Raji (cell line): Measurements from ENCODE around the gene MUSTN1.

Experiments
- POLR2A ChIP-seq: IDR thresholded peaks from 2 replicates; pipeline ENCODE4 v1.6.1; 2011; ENCODE audit warnings: low read depth, low read length, control low read depth; ENCODE audit not compliant: insufficient read depth

The MUSTN1 gene

DNA sequence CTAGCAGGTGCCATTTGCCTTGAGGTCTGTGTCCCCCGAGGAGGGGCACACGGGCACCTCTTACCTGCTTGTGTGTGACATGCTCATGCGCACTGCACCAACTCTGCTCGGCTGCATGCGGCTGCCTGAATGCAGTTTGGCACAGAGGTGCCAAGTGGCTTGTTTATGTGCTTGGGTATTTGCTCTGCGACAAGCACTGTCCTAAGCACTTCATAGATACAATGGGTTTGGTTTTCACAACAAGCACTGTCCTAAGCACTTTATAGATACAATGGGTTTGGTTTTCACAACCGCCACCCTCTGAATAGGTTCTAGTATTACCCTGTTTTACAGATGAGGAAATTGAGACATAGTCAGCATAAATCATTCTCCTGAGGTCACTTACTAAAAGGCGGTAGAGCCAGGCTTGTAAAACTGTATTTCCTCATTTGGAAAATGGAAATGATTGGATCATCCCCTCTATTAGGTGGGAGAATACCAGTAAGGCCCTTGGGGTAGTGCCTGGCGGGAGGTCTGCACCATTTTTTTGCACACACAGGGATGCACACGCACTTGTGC, 4.8 kb downstream of the MUSTN1 start:
- no peak for TF ChIP-seq POLR2A

DNA sequence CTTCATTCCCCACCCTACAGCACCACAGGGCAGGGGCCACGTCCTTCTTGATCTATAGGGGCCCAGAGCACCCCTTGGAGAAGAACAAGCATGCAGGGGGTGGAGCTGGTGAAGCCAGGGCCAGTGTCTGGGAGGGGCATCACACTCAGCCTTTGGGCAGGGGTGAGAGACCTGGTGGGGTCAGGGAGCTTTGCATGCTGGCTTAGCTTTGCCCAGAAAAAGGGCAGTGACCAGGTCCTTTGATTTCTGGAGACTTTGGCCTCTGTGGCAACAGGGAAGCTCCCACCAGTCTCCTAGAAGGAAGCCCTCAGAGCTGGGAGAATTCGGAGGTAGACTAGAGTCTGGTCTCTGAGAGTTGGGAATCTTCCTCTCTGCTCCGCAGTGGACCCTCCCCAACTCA, 5.3 kb downstream of the MUSTN1 start:
- no peak for TF ChIP-seq POLR2A

- TF ChIP-seq POLR2A = no peak
These were observed 6.9 kb downstream of the MUSTN1 start for GRCh38 chr3:52827866-52828376.

- TF ChIP-seq POLR2A = no peak
These were observed 7.4 kb downstream of the MUSTN1 start for GRCh38 chr3:52827441-52827840.

DNA sequence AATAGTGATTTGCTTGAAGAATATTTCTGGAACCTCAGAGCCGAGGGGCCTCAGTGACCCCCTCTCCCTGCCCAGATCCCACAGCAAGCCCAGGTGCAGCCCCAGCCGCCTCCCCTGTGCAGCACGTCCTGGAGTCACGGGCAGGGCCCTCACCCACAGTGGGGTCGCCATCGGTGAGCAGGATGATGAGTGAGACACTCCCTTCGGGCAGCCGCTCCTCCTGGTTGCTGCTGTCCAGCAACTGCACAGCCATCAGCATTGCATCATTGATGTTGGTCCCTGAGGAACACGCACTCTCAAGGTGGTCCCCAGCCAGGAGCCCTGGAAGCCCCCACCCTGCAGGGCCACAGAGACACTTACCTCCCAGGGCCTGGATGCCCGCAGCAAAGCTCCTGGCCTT, 10.8 kb downstream of the MUSTN1 start:
- TF ChIP-seq POLR2A = no peak

- TF ChIP-seq POLR2A = no peak
These were observed 12.5 kb downstream of the MUSTN1 start for GRCh38 chr3:52822363-52822762.

- no peak for TF ChIP-seq POLR2A
These were observed 14.1 kb downstream of the MUSTN1 start for GRCh38 chr3:52820736-52821135.

- TF ChIP-seq POLR2A = no peak
These were observed 14.9 kb downstream of the MUSTN1 start for GRCh38 chr3:52819936-52820335.

- no peak for TF ChIP-seq POLR2A
These were observed 17.0 kb downstream of the MUSTN1 start for GRCh38 chr3:52817860-52818259.

DNA sequence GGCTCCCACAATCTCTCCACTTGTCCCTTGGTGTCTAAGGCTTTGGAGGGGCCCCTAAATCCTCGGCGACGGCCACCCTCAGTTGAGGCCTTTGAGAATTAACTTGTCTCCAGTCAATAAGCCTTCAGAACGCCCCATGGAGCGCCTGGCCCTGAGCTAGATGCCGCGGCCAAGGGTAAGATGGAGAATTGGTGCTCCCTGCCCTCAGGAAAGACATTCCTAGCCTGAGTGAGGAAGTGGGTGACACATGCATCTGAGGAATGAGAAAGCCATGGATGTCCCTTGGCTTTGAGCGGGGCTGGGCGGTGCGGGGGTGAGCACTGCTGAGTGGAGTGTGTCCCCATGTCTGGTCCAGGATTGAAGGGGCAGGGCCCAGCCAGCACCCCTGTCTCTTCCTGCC, 17.6 kb downstream of the MUSTN1 start:
- no peak for TF ChIP-seq POLR2A

- TF ChIP-seq POLR2A = no peak
These were observed 18.2 kb downstream of the MUSTN1 start for GRCh38 chr3:52816654-52817053.

GRCh38 chr3:52816199-52816598, 18.6 kb downstream of the MUSTN1 start:
- no peak for TF ChIP-seq POLR2A

- no peak for TF ChIP-seq POLR2A
These were observed 21.0 kb downstream of the MUSTN1 start for GRCh38 chr3:52813810-52814209.

GRCh38 chr3:52811452-52812011, 23.3 kb downstream of the MUSTN1 start:
- TF ChIP-seq POLR2A = no peak

DNA sequence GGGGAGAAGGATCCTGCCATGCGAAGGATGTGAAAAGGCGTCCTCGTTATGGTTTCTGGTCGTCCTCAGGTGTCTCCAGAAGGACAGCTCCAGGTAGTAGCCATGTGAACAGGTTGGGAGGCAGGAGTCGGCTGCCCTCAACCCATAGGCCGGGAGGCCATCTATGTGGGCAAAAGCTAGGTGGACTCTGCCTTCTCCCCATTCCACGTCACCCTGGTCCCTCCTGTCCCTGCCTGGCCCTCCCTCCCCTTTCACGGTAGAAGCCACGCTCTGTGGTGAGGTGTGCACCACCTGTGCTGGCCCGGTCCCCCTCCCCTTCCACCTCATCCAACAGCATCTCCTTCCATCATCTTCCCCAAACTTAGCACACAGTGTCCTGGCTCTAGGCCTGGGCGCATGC, 23.9 kb downstream of the MUSTN1 start:
- TF ChIP-seq POLR2A = no peak

DNA sequence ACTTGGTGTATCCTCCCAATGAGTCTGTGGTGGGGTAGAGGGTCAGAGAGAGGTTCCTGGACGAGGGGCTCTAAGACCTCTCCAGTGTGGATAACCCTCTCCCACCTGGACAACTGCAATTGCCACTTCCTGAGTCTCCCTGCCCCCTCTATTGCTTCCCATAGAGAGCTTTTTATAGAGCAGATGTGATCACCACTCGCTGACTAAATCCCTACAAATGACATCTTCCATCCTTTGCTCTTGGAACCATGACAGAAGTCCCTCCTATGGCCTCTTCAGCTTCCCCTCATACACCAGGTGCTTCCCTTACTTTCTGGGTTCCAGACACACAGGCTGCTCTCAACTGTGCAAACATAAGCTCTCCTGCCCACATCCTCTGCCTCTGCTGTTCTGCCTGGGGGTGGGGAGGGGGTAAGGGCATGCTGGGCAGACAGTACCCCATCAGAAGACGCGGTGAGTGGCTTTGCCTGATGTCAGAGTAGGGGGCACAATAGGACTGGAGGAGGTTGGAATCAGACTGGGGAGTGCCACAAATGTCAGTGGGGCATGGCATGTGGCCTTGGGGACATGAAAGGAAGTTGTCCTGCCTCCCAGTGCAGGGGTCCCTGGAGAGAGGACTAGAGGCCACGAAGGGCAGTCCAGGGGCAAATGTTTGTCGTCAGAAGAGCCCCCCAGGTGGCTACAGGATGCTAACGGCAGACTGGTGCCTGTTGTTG, 25.0 kb downstream of the MUSTN1 start:
- no peak for TF ChIP-seq POLR2A
